ENCODE data around the gene PRSS53.

DNA sequence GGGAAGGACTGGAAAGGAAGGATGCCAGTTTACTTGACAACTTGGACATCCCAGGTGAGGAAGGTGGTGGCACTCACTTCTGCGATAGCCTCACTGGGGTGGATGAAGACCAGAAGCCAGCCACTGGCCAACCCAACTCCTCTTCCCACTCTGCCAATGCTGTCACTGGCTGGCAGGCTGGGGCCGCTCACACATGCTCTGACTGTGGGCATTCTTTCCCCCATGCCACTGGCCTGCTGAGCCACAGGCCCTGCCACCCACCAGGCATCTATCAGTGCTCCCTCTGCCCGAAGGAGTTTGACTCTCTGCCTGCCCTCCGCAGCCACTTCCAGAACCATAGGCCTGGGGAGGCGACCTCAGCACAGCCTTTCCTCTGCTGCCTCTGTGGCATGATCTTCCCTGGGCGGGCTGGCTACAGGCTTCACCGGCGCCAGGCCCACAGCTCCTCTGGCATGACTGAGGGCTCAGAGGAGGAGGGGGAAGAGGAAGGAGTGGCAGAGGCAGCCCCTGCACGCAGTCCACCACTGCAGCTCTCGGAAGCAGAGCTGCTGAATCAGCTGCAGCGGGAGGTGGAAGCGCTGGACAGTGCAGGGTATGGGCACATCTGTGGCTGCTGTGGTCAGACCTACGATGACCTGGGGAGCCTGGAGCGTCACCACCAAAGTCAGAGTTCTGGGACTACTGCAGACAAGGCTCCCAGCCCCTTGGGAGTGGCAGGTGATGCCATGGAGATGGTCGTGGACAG is 10.0 kb downstream of the PRSS53 start:
- TF ChIP-seq, protein P1, sequence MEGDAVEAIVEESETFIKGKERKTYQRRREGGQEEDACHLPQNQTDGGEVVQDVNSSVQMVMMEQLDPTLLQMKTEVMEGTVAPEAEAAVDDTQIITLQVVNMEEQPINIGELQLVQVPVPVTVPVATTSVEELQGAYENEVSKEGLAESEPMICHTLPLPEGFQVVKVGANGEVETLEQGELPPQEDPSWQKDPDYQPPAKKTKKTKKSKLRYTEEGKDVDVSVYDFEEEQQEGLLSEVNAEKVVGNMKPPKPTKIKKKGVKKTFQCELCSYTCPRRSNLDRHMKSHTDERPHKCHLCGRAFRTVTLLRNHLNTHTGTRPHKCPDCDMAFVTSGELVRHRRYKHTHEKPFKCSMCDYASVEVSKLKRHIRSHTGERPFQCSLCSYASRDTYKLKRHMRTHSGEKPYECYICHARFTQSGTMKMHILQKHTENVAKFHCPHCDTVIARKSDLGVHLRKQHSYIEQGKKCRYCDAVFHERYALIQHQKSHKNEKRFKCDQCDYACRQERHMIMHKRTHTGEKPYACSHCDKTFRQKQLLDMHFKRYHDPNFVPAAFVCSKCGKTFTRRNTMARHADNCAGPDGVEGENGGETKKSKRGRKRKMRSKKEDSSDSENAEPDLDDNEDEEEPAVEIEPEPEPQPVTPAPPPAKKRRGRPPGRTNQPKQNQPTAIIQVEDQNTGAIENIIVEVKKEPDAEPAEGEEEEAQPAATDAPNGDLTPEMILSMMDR (IDR thresholded peaks at IDR 0.05) = no peak
- no peak for TF ChIP-seq POLR2AphosphoS5 (IDR thresholded peaks at IDR 0.05)
- TF ChIP-seq POLR2A (IDR thresholded peaks at IDR 0.05) = no peak
